NCI-H226 (cell line): Measurements from ENCODE around the gene ZNF467.

Source experiments
- DNase-seq: peaks from one replicate; pipeline ENCODE4 v3.0.0-alpha.2; 2015

Gene ZNF467

DNA sequence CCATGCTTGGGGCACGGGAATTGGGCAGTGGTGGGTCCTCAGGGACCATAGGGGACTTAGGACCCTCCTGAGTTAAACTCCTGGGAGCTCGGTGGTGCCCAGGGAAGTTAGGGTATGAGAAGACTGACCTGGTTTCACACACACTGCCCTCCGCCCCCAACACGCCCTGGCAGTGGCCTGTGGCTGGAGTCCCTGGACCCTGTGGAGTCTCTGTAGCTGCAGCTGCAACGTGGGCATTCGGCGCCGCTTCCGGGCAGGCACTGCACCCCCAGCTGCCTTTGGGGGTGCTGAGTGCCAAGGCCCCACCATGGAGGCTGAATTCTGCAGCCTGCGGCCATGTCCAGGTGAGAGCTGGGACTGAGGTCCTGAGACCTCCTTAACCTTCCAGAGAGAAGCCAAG is 34.9 kb upstream of the ZNF467 start:
- DNase-seq = no peak

DNA sequence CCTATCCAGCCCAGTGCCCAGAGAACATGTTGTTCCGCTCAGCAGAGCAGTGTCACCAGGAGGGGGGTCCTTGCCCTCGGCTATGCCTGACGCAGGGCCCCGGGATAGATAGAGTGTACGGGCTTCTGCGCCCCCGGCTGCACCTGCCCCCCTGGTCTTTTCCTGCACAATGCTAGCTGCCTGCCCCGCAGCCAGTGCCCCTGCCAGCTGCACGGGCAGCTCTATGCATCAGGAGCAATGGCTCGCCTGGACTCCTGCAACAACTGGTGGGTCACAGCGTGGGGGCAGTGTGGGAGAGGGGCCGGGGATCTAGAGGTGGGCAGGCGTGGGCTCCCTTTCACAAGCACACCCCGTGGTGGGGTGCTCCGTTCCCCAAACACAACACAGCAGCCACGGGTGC is 33.3 kb upstream of the ZNF467 start:
- DNase-seq = no peak

DNA sequence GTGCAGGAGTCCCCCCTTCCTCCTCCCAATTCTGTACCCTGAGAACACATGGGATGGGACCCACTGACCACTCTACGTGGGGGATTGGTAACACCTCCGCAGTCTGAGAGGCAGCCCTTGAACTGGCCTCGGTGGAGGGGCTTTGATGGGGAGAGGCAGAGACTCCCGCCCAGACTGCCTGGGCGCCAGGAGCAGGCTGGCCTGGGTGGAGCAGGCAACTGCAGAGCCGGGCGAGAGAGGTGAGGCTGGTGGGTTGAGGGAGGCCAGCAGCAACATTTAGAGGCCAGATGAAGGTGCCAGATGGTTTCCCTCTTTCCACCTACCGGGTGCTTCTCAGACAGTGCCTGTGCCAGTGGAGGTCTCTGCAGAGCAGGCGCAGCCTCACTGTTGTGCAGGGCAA is 30.7 kb upstream of the ZNF467 start:
- DNase-seq = no peak

DNA sequence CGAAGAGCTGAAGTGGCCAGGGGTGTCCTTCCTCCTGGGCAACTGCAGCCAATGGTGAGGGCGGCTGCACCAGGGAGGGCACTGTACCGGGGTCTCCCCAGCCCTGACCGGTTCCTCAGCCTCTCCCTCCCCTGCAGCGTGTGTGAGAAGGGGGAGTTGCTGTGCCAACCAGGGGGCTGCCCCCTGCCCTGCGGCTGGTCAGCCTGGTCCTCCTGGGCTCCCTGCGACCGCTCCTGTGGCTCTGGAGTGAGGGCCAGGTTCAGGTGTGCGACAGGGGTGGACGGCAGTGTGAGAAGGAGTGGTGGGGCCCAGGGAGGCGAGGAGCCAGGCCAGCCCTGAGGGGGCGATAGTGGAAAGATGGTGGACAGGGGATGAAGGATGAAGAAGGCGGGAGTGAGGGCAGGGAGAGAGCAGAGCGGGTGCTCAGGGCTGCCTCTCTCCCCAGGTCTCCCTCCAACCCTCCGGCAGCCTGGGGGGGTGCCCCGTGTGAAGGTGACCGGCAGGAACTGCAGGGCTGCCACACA is 30.2 kb upstream of the ZNF467 start:
- no peak for DNase-seq

DNA sequence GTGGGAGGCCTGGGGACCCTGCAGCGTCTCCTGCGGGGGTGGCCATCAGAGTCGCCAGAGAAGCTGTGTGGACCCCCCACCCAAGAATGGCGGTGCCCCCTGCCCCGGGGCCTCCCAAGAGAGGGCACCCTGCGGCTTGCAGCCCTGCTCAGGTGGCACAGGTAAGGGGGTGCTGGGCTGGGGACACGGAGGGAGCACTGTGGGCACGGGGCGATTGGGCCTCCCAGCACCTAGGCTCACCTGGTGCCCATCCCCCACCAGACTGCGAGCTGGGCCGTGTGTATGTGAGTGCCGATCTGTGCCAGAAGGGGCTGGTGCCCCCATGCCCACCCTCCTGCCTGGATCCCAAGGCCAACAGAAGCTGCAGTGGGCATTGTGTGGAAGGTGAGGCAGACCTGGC is 29.6 kb upstream of the ZNF467 start:
- DNase-seq = no peak

DNA sequence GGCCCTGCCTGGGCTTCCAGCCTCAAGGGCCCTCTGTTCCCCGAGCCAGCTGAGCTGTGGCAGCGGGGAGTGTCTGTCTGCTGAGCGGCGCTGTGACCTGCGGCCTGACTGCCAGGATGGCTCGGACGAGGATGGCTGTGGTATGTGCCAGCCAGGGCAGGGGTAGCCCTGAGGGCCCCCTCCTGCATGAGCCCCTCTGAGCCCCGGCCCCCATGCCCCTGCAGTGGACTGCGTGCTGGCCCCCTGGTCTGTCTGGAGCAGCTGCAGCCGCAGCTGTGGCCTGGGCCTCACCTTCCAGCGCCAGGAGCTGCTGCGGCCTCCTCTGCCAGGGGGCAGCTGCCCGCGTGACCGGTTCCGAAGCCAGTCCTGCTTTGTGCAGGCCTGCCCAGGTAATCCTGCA is 28.4 kb upstream of the ZNF467 start:
- no peak for DNase-seq

DNA sequence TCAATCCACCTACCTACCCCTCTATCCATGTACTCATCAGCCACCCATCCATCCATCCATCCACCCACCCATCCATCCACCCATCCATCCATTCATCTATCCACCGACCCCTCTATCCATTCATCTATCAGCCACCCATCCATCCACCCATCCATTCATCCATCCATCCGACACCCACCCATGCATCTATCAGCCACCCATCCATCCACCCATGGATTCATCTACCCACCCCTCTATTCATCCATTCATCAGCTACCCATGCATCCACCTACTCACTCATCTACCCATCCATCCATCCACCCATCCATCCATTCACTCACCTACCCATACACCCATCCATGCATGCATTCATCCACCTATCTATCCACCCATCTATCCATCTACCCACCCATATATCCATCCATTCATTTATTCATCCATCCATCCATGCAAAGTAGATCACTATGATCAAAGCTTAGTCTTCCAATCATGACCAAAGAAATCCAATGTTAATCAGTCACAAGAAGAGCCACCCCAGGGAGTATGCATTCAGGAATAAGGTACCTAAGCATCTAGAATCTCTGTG is 27.7 kb upstream of the ZNF467 start:
- no peak for DNase-seq

DNA sequence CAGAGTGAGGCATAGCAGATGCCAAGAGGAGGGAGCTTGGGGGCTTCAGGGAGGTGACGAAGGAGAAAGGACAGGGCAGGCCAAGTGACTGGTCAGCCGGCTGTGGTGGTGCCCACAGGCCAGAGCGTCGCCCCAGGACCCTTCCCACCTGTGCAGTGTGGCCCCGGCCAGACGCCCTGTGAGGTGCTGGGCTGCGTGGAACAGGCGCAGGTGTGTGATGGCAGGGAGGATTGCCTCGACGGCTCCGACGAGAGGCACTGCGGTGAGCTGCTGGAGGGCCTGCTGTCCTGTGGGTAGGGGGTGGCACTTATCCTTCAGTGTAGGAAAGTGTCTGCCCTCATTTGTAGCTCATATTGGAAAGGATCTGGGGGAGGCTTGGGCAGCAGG is 26.8 kb upstream of the ZNF467 start:
- no peak for DNase-seq

DNA sequence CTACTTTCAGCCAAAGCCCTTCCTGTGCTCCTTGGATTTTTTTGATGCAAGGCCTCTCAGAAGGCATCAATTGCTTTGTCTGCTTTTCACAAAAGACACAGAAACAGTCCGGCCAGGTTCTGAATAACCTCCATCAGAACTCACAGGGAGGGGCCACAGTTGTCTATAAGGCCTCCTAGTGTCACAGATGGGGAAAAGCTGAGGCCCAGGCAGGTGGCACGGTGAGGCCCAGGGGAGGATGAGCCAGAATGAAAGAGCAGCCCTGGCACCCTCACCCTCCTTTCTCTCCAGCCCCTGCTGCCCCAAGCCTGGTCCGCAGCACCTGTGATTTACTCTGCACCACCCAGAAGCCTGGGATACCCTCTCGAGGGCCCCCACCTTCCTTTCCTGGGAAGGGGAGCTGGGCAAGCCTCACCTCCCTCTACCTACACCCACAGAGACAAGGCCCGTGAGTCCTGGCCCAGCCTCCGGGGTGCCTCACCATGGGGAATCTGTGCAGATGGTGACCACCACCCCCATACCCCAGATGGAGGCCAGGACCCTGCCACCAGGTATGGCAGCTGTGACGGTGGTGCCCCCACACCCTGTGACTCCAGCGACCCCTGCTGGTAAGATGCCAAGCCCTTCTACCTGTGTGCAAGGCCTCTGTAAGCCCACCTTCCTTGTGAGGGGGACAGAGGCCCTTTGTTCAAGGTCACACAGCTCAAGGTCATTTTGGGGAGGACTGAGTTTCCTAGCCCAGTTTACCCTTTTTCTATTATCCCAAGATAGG is 26.2 kb upstream of the ZNF467 start:
- DNase-seq = no peak

DNA sequence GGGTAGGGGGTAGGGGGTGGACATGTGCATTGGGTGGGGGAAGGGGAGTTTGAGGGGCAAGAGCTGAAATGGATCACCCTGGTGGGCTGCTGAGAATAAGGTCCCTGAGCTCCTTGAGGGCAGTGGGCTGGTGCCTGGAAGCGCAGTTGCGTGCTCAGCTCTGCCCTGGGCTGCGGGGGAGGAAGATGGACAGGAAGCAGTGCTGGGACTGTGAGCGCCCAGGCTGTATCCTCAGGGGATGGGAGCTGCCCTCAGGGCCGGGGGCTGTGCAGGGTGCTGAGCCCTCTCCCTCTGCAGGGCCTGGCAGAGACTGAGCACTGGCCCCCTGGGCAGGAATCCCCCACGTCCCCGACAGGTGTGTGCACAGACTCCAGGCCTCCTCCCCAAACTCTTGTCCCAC is 24.4 kb upstream of the ZNF467 start:
- no peak for DNase-seq

DNA sequence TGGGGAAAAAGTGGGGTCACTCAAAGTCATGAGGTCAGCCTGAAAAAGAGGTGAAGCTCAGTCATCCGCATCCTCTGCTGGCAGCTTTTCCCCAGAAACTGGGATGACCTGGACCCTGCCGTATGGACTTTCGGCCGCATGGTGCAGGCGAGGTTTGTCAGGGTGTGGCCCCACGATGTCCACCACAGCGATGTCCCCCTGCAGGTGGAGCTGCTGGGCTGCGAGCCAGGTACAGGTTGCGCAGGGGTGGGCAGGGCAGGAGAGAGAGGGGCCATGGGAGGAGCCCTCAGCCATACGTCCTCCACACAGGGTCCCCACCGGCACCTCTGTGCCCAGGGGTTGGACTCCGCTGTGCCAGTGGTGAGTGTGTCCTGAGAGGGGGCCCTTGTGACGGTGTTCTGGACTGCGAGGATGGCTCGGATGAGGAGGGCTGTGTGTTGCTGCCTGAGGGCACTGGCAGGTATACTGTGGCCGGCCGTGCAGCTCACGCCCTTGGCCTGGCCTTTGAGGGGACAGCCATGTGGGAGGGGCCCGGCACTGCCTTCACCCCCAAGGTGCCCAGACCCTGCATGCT is 23.0 kb upstream of the ZNF467 start:
- no peak for DNase-seq

DNA sequence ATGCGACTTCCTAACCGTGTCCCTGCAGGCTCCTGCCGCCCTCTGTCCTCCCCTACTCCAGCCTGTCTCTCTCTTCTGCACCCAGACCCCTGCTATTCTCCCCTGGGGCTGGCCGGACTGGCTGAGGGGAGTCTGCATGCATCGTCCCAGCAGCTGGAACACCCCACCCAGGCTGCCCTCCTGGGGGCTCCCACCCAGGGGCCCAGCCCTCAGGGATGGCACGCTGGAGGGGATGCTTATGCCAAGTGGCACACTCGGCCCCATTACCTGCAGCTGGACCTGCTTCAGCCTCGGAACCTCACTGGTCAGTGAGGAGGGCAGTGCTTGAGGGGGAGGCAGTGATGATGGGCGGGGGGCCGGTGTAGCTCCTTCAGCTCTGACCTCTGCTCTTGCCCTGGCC is 21.7 kb upstream of the ZNF467 start:
- no peak for DNase-seq

DNA sequence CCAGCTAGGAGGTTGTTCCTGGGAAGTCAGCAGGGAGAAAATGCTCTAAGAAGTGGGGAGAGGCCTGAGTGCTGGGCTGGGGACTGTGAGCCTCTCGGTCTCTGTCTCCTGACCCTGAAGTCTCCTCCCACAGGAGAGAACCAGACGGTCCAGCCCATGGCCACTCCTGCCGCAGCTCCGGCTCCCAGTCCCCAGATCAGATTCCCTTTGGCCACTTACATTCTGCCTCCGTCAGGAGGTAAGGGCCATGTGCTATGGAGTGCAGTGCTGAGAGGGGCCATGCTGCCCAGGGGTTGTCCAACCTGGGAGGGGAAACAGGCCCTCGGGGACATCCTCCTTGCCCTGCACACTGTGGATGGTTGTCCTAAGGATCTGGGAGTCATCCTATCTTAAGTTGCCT is 21.3 kb upstream of the ZNF467 start:
- DNase-seq = no peak

DNA sequence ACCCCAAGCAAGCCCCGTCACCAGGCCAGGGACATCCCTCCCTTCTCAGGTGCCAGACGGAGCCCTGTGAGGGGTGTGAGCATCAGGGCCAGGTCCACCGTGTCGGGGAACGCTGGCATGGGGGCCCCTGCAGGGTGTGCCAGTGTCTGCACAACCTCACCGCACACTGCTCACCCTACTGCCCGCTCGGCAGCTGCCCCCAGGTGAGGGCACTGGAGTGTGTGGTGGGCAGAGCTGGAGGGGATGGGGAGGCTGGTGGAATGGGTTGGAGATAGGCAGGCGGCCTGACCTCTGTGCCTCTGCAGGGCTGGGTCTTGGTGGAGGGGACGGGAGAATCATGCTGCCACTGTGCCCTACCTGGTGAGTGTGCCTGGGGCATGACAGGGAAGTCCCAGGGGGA is 19.9 kb upstream of the ZNF467 start:
- no peak for DNase-seq

DNA sequence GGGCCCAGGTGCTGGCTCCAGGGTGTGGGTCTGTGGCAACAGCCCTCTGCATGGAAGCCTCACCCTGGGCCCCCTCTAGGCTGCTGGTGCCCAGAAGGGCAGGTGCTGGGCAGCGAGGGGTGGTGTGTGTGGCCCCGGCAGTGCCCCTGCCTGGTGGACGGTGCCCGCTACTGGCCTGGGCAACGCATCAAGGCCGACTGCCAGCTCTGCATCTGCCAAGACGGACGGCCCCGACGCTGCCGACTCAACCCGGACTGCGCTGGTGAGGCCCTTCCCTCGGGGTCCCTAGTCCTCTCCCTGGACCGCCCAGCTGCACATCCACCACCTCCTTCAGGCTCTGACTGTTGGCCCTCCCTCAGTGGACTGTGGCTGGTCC is 18.8 kb upstream of the ZNF467 start:
- no peak for DNase-seq

DNA sequence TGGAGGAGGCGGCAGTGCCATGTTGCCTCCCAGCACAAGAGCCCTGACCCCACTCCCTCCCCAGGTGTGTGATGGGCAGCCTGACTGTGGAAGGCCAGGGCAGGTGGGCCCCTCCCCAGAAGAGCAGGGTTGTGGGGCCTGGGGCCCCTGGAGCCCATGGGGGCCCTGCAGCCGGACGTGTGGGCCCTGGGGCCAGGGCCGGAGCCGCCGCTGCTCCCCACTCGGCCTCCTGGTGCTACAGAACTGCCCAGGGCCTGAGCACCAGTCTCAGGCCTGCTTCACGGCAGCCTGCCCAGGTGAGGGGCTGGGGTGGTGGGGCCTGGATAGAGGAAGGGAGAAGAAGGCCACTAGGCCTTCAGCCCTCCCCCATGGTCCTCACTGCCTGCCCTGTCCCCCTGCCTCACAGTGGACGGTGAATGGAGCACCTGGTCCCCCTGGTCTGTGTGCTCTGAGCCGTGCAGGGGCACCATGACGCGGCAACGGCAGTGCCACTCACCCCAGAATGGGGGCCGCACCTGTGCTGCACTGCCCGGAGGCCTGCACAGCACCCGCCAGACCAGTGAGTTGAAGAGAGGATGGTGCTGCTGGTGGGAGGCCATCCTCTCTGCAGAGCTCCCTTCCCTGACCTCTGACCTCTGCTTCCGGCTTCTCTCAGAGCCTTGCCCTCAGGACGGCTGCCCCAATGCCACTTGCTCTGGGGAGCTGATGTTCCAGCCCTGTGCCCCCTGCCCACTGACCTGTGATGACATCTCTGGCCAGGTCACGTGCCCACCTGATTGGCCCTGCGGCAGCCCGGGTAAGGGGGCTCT is 18.2 kb upstream of the ZNF467 start:
- DNase-seq = no peak

DNA sequence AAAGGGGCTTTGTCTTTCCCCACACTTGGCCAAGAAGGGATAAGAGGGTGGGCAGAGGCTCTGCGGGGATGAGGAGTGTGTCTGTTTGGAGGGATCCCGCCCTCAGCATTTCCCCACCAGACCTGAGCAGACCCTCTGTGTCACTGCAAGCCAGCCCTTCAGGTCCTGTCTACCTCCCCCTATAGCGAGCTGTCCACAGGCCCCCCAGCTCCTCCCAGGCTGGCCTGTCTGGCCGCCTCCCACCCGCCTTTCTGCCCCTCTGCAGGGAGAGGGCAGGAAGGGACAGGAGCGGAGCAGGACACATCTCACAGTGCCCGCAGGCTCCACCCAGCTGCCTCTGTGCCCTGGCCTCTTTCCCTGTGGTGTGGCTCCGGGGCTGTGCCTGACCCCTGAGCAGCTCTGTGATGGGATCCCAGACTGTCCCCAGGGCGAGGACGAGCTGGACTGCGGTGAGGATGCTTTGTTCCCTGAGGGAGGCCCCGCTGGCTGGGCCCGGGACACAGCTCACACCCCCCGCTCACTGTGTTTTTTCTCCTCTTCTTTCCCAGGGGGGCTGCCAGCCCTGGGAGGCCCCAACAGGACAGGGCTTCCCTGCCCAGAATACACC is 17.5 kb upstream of the ZNF467 start:
- no peak for DNase-seq

DNA sequence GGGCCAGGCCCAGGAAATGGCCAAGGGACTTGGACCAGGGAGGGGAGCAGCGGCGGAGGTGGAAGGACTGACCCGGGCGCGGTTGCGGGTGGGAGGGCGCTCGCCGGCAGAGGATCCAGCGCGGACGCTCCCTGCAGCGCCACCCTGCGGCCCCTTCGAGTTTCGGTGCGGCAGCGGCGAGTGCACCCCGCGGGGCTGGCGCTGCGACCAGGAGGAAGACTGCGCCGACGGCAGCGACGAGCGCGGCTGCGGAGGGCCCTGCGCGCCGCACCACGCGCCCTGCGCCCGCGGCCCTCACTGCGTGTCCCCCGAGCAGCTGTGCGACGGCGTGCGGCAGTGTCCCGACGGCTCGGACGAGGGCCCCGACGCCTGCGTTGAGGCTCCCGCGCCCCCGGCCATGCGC is 16.8 kb upstream of the ZNF467 start:
- no peak for DNase-seq

DNA sequence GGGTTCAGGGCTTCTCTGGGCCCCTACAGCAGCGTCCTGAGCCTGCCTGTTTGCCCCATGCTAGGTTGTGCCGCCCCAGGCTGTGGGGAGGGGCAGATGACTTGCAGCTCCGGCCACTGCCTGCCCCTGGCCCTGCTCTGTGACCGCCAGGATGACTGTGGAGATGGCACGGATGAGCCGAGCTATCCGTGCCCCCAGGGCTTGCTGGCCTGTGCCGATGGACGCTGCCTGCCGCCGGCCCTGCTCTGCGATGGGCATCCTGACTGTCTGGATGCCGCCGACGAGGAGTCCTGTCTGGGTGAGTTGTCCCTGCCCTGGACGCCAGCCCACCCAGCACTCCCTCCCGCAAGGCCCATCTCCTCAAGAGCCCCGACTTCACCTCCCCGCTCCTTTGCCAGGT is 15.7 kb upstream of the ZNF467 start:
- no peak for DNase-seq

DNA sequence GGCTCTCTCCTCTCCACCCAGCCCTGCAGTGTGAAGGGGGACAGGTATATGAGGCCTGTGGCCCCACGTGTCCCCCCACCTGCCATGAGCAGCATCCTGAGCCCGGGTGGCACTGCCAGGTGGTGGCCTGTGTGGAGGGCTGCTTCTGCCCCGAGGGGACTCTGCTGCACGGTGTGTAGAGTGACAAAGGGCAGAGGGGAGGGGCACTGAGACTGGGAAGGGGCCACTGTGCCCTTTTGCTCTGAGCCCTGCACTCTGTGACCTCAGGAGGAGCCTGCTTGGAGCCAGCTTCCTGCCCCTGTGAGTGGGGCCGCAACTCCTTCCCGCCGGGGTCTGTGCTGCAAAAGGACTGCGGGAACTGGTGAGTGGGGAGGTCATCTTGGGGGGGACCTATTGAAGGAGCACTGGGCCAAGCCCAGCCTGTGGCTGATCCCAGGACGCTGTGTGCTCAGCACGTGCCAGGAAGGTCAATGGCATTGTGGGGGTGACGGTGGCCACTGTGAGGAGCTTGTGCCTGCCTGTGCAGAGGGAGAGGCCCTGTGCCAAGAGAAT is 15.0 kb upstream of the ZNF467 start:
- DNase-seq = no peak

DNA sequence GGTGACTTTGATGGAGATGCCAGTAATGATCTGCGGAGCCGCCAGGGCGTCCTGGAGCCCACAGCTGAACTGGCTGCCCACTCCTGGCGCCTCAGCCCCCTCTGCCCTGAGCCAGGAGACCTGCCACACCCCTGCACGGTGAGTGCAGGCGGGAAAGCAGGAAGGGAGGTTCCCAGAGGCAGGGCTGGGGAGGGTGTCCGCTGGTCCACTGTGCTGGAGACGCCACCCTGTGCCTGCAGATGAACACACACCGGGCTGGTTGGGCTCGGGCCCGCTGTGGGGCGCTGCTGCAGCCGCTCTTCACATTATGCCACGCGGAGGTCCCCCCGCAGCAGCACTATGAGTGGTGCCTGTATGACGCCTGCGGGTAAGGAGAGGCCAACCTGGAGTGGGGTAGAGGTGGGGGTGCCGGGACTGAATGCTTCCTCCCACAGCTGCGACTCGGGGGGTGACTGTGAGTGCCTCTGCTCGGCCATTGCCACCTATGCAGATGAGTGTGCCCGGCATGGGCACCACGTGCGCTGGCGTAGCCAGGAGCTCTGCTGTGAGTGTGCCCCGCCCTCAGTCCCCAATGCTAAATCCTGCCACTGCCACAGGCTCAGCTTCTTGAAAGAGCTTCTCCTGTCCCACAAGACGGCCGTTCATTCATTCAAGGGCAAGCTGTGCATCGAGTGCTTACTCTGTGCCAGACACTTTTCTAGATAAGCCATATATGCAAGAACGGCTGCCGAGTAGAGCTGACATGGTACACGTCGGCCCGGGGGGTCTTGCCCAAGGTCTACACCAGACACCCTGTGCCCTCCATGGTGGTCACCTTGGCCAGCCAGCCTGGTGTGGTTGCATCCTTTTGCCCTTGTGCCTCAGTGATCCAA is 14.3 kb upstream of the ZNF467 start:
- DNase-seq = no peak

DNA sequence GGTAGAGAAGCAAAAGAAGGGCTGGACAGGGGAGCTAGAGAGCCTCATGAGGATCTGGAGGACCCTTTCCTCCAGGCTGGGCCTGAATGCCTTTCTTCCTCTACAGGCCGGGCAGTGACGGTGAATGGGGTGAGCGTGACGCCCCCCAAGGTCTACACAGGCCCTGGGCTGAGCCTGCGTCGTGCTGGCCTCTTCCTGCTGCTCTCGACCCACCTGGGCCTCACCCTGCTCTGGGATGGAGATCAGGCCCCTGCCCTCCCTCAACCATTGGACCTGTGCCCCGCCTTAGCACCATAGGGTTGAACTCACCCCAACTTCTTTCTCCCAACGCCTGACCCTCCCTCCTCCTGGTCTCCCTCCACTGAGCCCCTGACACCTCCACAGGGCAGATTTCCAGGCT is 12.6 kb upstream of the ZNF467 start:
- no peak for DNase-seq
